GM23338 (cell line): ENCODE measurements around the gene NPC2. TPM values are rescaled to one million over a fixed set of nuclear protein-coding genes. Genes with fewer than 3 reads are reported as not detected.

Experiments
- ATAC-seq: fragments of 200-7000 bp; cut with Tn5 transposase; 3 replicates; pipeline ENCODE4 v1.9.1; 2020
- DNase-seq: peaks from one replicate; pipeline ENCODE4 v3.0.0-alpha.2; 2015; ENCODE audit warnings: low spot score
- H2AFZ ChIP-seq: fragments of 200-600 bp; sonication (generic); 2 replicates; pipeline ENCODE4 v1.8.0; 2016; ENCODE audit warnings: antibody characterized with exemption, mild to moderate bottlenecking, moderate library complexity
- H3F3A ChIP-seq: fragments of 200-600 bp; sonication (generic); replicated peaks from 2 replicates; pipeline ENCODE4 v1.8.0; 2017; ENCODE audit warnings: antibody characterized with exemption, mixed run types, low read depth
- H3K27ac ChIP-seq: fragments of 200-600 bp; sonication (generic); 2 replicates; pipeline ENCODE4 v1.6.1; 2016; ENCODE audit warnings: low read depth
- H3K27me3 ChIP-seq: fragments of 200-600 bp; sonication (generic); 2 replicates; pipeline ENCODE4 v1.8.0; 2016; ENCODE audit warnings: mild to moderate bottlenecking, mixed run types, moderate library complexity; ENCODE audit not compliant: insufficient read depth
- H3K36me3 ChIP-seq: fragments of 200-600 bp; sonication (generic); 2 replicates; pipeline ENCODE4 v1.8.0; 2016; ENCODE audit warnings: mild to moderate bottlenecking; ENCODE audit not compliant: insufficient read depth
- H3K4me1 ChIP-seq: fragments of 200-600 bp; sonication (generic); 2 replicates; pipeline ENCODE4 v1.8.0; 2016; ENCODE audit warnings: mild to moderate bottlenecking, moderate library complexity; ENCODE audit not compliant: insufficient read depth
- H3K4me2 ChIP-seq: fragments of 200-600 bp; sonication (generic); 2 replicates; pipeline ENCODE4 v1.7.1; 2017; ENCODE audit warnings: mixed run types
- H3K4me3 ChIP-seq: fragments of 200-600 bp; sonication (generic); 2 replicates; pipeline ENCODE4 v1.6.1; 2016; ENCODE audit warnings: mixed run types
- H3K79me2 ChIP-seq: fragments of 200-600 bp; sonication (generic); replicated peaks from 2 replicates; pipeline ENCODE4 v1.8.0; 2017; ENCODE audit warnings: mild to moderate bottlenecking; ENCODE audit not compliant: insufficient read depth
- H3K9me2 ChIP-seq: fragments of 200-600 bp; sonication (generic); 2 replicates; pipeline ENCODE4 v1.8.0; 2017; ENCODE audit not compliant: insufficient read depth
- H4K20me1 ChIP-seq: fragments of 200-600 bp; sonication (generic); replicated peaks from 2 replicates; pipeline ENCODE4 v1.8.0; 2017; ENCODE audit warnings: mild to moderate bottlenecking; ENCODE audit not compliant: insufficient read depth
- H3K27ac Mint-ChIP-seq: 2 replicates; pipeline ENCODE4 v1.8.0; 2020; ENCODE audit warnings: inconsistent platforms, mild to moderate bottlenecking, moderate library complexity, mixed read lengths
- H3K27me3 Mint-ChIP-seq: 3 replicates; pipeline ENCODE4 v1.8.0; 2022; ENCODE audit warnings: low read depth, mild to moderate bottlenecking, moderate library complexity, mixed read lengths, inconsistent platforms; ENCODE audit not compliant: insufficient read depth, poor library complexity
- H3K36me3 Mint-ChIP-seq: 3 replicates; pipeline ENCODE4 v1.8.0; 2021; ENCODE audit warnings: low read depth, mild to moderate bottlenecking, inconsistent platforms, moderate library complexity, mixed read lengths
- H3K4me1 Mint-ChIP-seq: 3 replicates; pipeline ENCODE4 v1.8.0; 2020; ENCODE audit warnings: mild to moderate bottlenecking, inconsistent platforms, mixed read lengths
- H3K4me3 Mint-ChIP-seq: 3 replicates; pipeline ENCODE4 v1.8.0; 2021; ENCODE audit warnings: moderate library complexity, mild to moderate bottlenecking, inconsistent platforms, mixed read lengths
- H3K9me3 Mint-ChIP-seq: 3 replicates; pipeline ENCODE4 v1.8.0; 2020; ENCODE audit warnings: moderate library complexity, mild to moderate bottlenecking, inconsistent platforms, mixed read lengths
- JUNB ChIP-seq: IDR thresholded peaks from one replicate; pipeline ENCODE4 v1.6.1; 2016; ENCODE audit warnings: antibody characterized with exemption; ENCODE audit not compliant: unreplicated experiment
- REST ChIP-seq: IDR thresholded peaks from one replicate; pipeline ENCODE4 v1.6.1; 2018; ENCODE audit warnings: antibody characterized with exemption; ENCODE audit not compliant: unreplicated experiment
- ZNF462 ChIP-seq: fragments of 250-450 bp; sonication (Bioruptor Pico); IDR thresholded peaks from 2 replicates; pipeline ENCODE4 v1.5.0; 2020; ENCODE audit warnings: mild to moderate bottlenecking, moderate library complexity
- polyA plus RNA-seq: library from polyadenylated mRNA; unstranded; fragments of >200 nt; fragmentation: Nextera tagmentation; extraction: Ambion mirVana; gene quantifications from 2 replicates; pipeline ENCODE4 v1.2.1, GENCODE V29; 2016
- total RNA-seq: library from RNA; depleted of rRNA; stranded (reverse); fragments of >200 nt; shearing (Covaris generic); gene quantifications from 2 replicates; pipeline ENCODE4 v1.2.3, GENCODE V29; 2014

NPC2 gene
- total and polyA plus RNA-seq, 2 experiments from 2014 or later: 287 to 344 TPM

- Histone ChIP-seq H3K27me3 (no peaks in the 10 kb centered on the region), H3K9me2 (no peaks in the 10 kb centered on the region), H3K4me1 (no peaks in the 10 kb centered on the region), H3K27ac (no peak overlapping the region), H3F3A (no peaks in the 10 kb centered on the region), H3K4me2 (no peak overlapping the region), H3K4me3 (no peak overlapping the region), H3K79me2 (no peaks in the 10 kb centered on the region), H4K20me1 (no peaks in the 10 kb centered on the region), H2AFZ (no peak overlapping the region; the same call in 1 of the 2 replicates), H3K36me3 (no peaks in the 10 kb centered on the region)
- H3K4me1 Mint-ChIP-seq: peaks cover 30% of the 10 kb centered on the region
- no peak overlapping the region for H3K27ac Mint-ChIP-seq
- no peak overlapping the region for H3K4me3 Mint-ChIP-seq
- H3K9me3 Mint-ChIP-seq: no peaks in the 10 kb centered on the region; the same call in 2 of the 3 replicates
- no peak for ATAC-seq
- TF ChIP-seq JUNB (no peak), REST (no peak), ZNF462 (CRISPR knock-in tag) (no peak)
- H3K27me3 Mint-ChIP-seq: peaks cover 31% of the 10 kb centered on the region
- no peaks in the 10 kb centered on the region for H3K36me3 Mint-ChIP-seq
- no peak for DNase-seq
Observed at GRCh38 chr14:74508844-74509428, 15.8 kb upstream of the NPC2 start.
